Measurements from ENCODE around the gene CDH26.

CDH26 gene

DNA sequence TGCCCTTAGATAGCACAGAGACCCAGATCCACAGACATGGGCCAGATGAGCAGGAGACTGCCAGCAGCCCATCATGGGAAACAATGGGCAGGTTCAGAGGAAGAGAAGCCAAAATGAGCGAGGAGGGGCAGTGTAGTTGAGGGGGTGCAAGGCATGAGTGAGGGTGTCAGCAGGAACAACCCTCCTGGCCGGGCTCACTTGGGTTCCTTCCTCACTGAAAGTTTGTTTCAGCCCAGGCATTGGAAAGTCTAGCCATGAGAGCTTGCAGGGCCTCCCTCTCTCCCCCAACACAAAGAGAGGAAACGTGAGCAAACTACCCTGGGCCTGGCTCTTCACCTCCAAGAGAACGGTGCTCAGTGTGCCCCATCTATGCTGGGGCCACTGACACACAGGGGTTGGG, 48.0 kb downstream of the CDH26 start:
- H3K4me1 ChIP-seq (ENCODE audit: insufficient read depth, low read length) = peaks cover 12% of the 10 kb centered on the region
- no peaks in the 10 kb centered on the region for H3K36me3 ChIP-seq (ENCODE audit: insufficient read depth, low read length)
- H3K4me2 ChIP-seq (ENCODE audit: insufficient read depth, low read length) = no peak overlapping the region
- TF ChIP-seq, protein P1, sequence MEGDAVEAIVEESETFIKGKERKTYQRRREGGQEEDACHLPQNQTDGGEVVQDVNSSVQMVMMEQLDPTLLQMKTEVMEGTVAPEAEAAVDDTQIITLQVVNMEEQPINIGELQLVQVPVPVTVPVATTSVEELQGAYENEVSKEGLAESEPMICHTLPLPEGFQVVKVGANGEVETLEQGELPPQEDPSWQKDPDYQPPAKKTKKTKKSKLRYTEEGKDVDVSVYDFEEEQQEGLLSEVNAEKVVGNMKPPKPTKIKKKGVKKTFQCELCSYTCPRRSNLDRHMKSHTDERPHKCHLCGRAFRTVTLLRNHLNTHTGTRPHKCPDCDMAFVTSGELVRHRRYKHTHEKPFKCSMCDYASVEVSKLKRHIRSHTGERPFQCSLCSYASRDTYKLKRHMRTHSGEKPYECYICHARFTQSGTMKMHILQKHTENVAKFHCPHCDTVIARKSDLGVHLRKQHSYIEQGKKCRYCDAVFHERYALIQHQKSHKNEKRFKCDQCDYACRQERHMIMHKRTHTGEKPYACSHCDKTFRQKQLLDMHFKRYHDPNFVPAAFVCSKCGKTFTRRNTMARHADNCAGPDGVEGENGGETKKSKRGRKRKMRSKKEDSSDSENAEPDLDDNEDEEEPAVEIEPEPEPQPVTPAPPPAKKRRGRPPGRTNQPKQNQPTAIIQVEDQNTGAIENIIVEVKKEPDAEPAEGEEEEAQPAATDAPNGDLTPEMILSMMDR (IDR thresholded peaks at IDR 0.05; ENCODE audit: borderline replicate concordance, extremely low read depth, low read length, poor library complexity, severe bottlenecking) = no peak
- no peak for TF ChIP-seq EZH2 (IDR thresholded peaks at IDR 0.05; ENCODE audit: borderline replicate concordance, low read depth, low read length, severe bottlenecking)
- H2AFZ ChIP-seq (ENCODE audit: low read depth, low read length) = no peak overlapping the region
- H3K4me3 ChIP-seq (ENCODE audit: low read depth in 1 of 2, low read length in 2 of 2) = no peak overlapping the region
- H3K9me3 ChIP-seq (ENCODE audit: insufficient read depth, low read length, severe bottlenecking) = no peaks in the 10 kb centered on the region
- H3K27me3 ChIP-seq (ENCODE audit: insufficient read depth, low read length, poor library complexity) = no peaks in the 10 kb centered on the region
- no peak overlapping the region for H3K9ac ChIP-seq (ENCODE audit: low read depth, low read length)
- no peak overlapping the region for H3K27ac ChIP-seq (ENCODE audit: low read length)
- ATAC-seq (ENCODE audit: insufficient read depth, low read depth) (no peak), DNase-seq (no peak)
- no peaks in the 10 kb centered on the region for H3K79me2 ChIP-seq (ENCODE audit: insufficient read depth, low read length)
- no peaks in the 10 kb centered on the region for H4K20me1 ChIP-seq (ENCODE audit: insufficient read depth, low read length)

DNA sequence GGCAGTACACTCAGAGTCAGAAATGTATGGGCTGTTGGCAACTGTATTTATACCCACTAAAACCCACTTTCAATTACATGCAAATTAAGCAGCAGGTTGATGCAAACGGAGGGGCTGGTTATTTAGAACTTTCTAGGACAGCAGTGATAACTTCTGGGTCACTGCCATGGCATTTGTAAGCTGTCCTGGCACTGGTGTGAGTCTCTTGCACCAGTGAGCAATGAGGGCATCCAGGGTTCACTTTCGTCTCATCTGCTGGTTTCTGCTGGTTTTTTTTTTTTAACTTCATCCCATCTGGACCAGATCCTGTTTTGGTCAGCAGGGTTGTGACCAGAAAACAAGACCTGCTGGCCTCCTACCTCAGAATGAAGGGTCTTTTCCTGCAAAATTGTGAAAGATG, 49.2 kb downstream of the CDH26 start:
- Histone ChIP-seq H3K27me3 (ENCODE audit: insufficient read depth, low read length, poor library complexity) (peaks cover 9% of the 10 kb centered on the region), H3K79me2 (ENCODE audit: insufficient read depth, low read length) (no peaks in the 10 kb centered on the region), H3K27ac (ENCODE audit: low read length) (no peak overlapping the region), H3K36me3 (ENCODE audit: insufficient read depth, low read length) (no peaks in the 10 kb centered on the region), H3K4me2 (ENCODE audit: insufficient read depth, low read length) (no peak overlapping the region), H3K4me3 (ENCODE audit: low read depth in 1 of 2, low read length in 2 of 2) (no peak overlapping the region), H2AFZ (ENCODE audit: low read depth, low read length) (no peak overlapping the region), H3K4me1 (ENCODE audit: insufficient read depth, low read length) (peaks cover 24% of the 10 kb centered on the region), H3K9me3 (ENCODE audit: insufficient read depth, low read length, severe bottlenecking) (no peaks in the 10 kb centered on the region), H4K20me1 (ENCODE audit: insufficient read depth, low read length) (no peaks in the 10 kb centered on the region; the same call in 1 of the 2 replicates), H3K9ac (ENCODE audit: low read depth, low read length) (no peak overlapping the region)
- no peak for DNase-seq
- TF ChIP-seq, protein P1 (IDR thresholded peaks at IDR 0.05; ENCODE audit: borderline replicate concordance, extremely low read depth, low read length, poor library complexity, severe bottlenecking) = no peak
- TF ChIP-seq EZH2 (IDR thresholded peaks at IDR 0.05; ENCODE audit: borderline replicate concordance, low read depth, low read length, severe bottlenecking) = no peak
- no peak for ATAC-seq (ENCODE audit: insufficient read depth, low read depth)

DNA sequence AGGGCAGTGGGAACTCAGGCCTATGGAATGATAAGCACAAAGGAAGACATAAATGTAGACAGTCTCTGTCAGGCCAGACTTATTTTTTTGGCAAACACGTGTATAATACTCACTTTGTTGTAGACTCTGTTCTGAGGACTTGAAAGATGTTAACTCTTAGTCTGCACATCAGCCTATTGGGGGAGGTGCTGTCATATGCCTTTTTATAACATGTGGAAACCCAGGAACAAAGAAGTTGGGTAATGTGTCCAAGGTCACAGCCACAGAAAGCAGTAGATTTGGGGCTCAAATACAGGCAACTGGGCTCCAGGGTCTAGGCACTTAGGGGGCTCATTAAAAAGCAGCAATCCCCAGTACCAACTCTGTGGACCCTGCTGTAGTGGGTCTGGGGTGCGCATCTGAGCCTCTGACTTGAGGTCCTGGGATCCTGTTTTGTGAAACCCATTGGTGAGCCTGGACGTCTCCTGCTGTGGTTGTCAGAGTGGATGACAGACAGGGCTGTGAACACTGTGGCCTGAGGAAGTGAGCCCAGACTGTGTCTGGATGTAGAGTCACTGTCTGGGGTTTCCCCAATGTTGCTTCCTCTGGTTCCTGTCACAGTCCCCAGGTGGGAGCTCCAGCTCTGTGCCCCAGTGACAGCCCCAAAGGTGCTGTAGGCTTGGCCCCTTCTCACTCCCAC, 50.0 kb downstream of the CDH26 start:
- peaks cover 25% of the 10 kb centered on the region for H3K4me1 ChIP-seq (ENCODE audit: insufficient read depth, low read length)
- peaks cover 12% of the 10 kb centered on the region for H3K27me3 ChIP-seq (ENCODE audit: insufficient read depth, low read length, poor library complexity)
- no peak for ATAC-seq (ENCODE audit: insufficient read depth, low read depth)
- H4K20me1 ChIP-seq (ENCODE audit: insufficient read depth, low read length) = no peaks in the 10 kb centered on the region; the same call in 1 of the 2 replicates
- no peak overlapping the region for H3K27ac ChIP-seq (ENCODE audit: low read length)
- H3K9me3 ChIP-seq (ENCODE audit: insufficient read depth, low read length, severe bottlenecking) = no peaks in the 10 kb centered on the region
- no peak overlapping the region for H3K4me3 ChIP-seq (ENCODE audit: low read depth in 1 of 2, low read length in 2 of 2)
- no peak for TF ChIP-seq EZH2 (IDR thresholded peaks at IDR 0.05; ENCODE audit: borderline replicate concordance, low read depth, low read length, severe bottlenecking)
- no peak for DNase-seq
- no peak overlapping the region for H2AFZ ChIP-seq (ENCODE audit: low read depth, low read length)
- no peak overlapping the region for H3K4me2 ChIP-seq (ENCODE audit: insufficient read depth, low read length)
- no peaks in the 10 kb centered on the region for H3K36me3 ChIP-seq (ENCODE audit: insufficient read depth, low read length)
- H3K79me2 ChIP-seq (ENCODE audit: insufficient read depth, low read length) = no peaks in the 10 kb centered on the region
- no peak overlapping the region for H3K9ac ChIP-seq (ENCODE audit: low read depth, low read length)

DNA sequence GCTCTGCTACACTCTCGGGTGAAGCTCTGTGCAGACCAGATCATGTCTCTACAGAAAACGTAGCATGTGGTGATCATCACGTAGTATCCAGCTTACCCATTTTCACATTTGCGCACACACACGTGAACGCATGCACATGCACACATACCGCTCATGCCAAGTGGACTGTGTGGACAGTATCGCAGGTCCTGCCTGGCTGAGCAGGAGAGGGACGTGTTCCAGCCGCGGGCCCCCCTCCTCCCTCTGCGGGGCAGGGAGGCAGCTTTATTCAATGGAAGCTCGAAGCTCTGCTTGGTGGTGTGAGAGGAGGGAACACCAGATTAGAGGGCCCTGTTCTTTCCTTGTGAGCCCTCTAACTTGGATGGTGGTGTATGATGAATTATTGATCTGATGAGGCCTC, 51.1 kb downstream of the CDH26 start:
- Histone ChIP-seq H3K79me2 (ENCODE audit: insufficient read depth, low read length) (no peaks in the 10 kb centered on the region), H3K9me3 (ENCODE audit: insufficient read depth, low read length, severe bottlenecking) (no peaks in the 10 kb centered on the region), H4K20me1 (ENCODE audit: insufficient read depth, low read length) (no peaks in the 10 kb centered on the region; the same call in 1 of the 2 replicates), H3K9ac (ENCODE audit: low read depth, low read length) (no peak overlapping the region), H2AFZ (ENCODE audit: low read depth, low read length) (no peak overlapping the region), H3K36me3 (ENCODE audit: insufficient read depth, low read length) (no peaks in the 10 kb centered on the region), H3K27me3 (ENCODE audit: insufficient read depth, low read length, poor library complexity) (peaks cover 16% of the 10 kb centered on the region), H3K4me3 (ENCODE audit: low read depth in 1 of 2, low read length in 2 of 2) (no peak overlapping the region), H3K4me2 (ENCODE audit: insufficient read depth, low read length) (no peak overlapping the region), H3K27ac (ENCODE audit: low read length) (no peak overlapping the region), H3K4me1 (ENCODE audit: insufficient read depth, low read length) (peaks cover 25% of the 10 kb centered on the region)
- TF ChIP-seq EZH2 (IDR thresholded peaks at IDR 0.05; ENCODE audit: borderline replicate concordance, low read depth, low read length, severe bottlenecking) = no peak
- TF ChIP-seq, protein P1 (IDR thresholded peaks at IDR 0.05; ENCODE audit: borderline replicate concordance, extremely low read depth, low read length, poor library complexity, severe bottlenecking) = no peak
- DNase-seq (no peak), ATAC-seq (ENCODE audit: insufficient read depth, low read depth) (no peak)

All from DND-41 (cell line).